ENCODE data around the gene CEMP1.

- TF ChIP-seq CTCF (IDR thresholded peaks at IDR 0.05) (no peak), SIN3A (IDR thresholded peaks at IDR 0.05; ENCODE audit: borderline replicate concordance, insufficient read depth, low read depth, low read length) (no peak)
These were observed 43.7 kb downstream of the CEMP1 start for GRCh38 chr16:2487517-2487842.

All from Panc1 (cell line).